Stimulated activated CD8-positive, alpha-beta memory T cell treated with anti-CD3 and anti-CD28 coated beads, Interleukin-2, amount 100 ng/mL, for 1 hour (primary cell): ENCODE data around the gene C12orf42.
"Not testable (repeated sequence)": the region's sequence is repeated elsewhere in the genome, so short reads cannot be mapped to it uniquely, and the experiment has no call there.

ENCODE experiments used
- DNase-seq, 2 donors: peaks; one replicate each; pipeline ENCODE4 v3.0.0-alpha.2; 2020; ENCODE audit warnings: low read depth in 2 of 2

Gene C12orf42

DNA sequence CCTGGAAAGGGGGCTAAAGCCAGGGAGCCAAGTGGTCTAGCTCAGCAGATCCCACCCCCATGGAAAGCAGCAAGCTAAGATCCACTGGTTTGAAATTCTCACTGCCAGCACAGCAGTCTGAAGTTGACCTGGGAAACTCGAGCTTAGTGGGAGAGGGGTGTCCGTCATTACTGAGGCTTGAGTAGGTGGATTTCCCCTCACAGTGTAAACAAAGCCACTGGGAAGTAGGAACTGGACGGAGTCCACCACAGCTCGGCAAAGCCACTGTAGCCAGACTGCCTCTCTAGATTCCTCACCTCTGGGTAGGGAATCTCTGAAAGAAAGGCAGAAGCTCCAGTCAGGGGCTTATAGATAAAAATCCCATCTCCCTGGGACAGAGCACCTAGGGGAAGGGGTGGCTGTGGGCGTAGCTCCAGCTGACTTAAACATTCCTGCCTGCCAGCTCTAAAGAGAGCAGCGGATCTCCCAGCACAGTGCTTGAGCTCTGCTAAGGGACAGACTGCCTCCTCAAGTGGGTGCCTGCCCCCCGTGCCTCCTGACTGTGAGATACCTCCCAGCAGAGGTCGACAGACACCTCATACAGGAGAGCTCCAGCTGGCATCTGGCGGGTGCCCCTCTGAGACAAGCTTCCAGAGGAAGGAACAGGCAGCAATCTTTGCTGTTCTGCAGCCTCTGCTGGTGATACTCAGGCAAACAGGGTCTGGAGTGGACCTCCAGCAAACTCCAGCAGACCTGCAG lies 70.8 kb downstream of the C12orf42 start:
- not testable (repeated sequence) for DNase-seq

GRCh38 chr12:103423516-103423910 lies 72.3 kb downstream of the C12orf42 start:
- no peak for DNase-seq

- DNase-seq: no peak
Observed at GRCh38 chr12:103422746-103423515, 72.8 kb downstream of the C12orf42 start.

DNA sequence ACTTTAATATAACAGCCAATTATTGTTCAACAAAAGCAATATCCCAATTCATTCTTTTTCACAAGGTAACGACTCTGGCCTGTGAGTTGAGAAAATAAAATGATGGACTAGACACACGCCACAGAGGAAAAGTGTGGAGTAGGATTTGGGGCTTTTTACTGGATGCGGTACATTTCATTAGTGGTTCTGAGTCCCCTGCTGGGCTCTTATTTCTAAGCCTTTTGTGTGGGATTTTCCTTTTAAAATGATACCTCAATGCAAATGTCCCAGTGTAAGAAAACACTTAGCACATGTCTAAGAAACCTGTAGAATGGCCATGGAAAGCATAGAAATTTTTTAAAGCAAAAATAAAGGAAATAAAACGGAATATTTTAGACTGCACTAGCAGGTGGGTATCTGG lies 73.4 kb downstream of the C12orf42 start:
- no peak for DNase-seq

DNA sequence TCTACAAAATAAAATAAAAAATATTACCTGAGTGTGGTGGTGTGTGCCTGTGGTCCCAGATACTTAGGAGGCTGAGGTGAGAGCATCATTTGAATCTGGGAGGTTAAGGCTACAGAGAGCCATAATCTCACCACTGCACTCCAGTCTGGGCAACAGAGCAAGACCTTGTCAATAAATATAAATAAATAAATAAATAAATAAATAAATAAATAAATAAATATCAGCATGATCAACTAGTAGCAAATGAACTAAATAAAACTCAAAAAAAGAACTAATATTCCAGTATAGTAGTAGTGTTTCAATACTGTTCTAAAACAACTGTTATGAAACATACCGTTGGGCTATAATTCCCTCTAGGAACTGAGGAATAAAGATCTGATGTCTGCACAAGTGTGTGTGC lies 74.4 kb downstream of the C12orf42 start:
- no peak for DNase-seq

DNA sequence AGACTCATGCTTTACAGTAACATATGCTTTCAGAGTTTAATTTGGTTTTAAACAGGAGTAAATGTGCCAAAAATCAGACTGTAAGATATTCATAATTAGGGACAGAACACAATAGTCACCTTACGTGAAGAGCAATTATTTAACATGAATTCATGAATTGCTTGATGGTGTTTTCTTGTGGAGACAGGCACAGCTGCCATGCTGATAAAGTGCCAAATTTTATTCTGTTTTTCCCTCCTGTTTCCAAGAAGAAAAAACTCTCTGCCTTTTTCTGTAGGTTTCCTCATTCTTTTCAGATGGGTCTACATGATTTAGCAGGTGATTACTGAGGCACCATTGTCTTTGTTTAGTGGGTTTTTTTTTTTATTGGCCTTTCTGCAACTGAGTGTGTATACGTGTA lies 80.1 kb downstream of the C12orf42 start:
- no peak for DNase-seq

DNA sequence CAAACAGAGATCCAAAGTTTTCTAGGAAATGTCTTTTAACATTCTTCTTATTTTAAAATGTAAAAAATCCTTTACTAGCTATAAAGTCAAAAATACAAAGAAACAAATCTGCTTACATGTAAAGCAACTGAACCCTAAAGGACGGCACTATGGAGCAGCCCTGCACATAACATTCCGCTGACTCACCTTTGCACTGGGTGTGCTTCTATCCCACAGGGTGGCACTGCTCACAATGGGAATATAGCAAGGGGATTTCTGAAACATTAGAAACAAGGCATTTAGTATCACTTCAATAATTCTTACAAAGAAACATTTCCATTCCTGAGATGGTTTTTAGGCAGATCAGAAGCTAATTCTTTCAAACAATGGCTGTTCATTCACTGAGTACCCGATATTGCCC lies 94.3 kb downstream of the C12orf42 start:
- no peak for DNase-seq

GRCh38 chr12:103399986-103400385 lies 95.8 kb downstream of the C12orf42 start:
- no peak for DNase-seq

DNA sequence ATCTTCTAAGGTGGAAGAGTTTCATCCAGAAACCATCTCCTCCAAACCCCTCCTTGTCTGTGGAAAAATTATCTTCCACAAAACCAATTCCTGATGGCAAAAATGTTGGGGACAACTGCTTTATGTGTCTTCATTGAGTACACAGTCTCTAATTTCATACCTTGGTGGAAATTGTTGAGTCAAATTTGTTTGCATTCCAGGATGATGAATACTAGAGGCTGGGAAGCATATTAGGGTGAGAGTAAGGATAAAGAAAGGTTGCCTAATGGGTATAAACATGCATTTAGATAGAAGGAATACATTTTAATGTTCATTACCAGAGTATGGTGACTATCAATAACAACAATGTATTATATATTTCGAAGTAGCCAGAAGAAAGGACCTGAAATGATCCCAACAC lies 98.2 kb downstream of the C12orf42 start:
- DNase-seq: no peak

DNA sequence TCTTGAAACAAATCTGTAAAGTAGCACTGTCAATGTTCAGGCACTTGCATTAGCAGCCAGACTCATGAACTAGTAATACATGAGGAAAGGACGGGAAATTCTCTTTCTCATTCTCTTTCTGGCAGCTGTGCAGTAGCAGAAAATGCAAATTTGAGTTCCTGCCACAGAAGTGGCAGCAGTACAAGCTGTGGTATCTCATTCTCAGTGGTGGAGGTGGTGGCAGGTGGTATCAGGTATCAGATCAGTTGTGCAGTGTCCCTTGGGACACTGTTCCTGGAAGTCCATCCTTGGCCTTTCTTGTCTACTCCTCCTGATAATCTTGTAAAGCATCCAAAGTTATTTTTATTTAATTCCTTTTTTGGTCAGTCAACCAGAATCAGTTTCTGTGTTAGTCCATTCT lies 103.0 kb downstream of the C12orf42 start:
- DNase-seq: no peak

- DNase-seq: no peak
Observed at GRCh38 chr12:103391103-103391502, 104.7 kb downstream of the C12orf42 start.

GRCh38 chr12:103387385-103387784 lies 108.4 kb downstream of the C12orf42 start:
- DNase-seq: no peak

DNA sequence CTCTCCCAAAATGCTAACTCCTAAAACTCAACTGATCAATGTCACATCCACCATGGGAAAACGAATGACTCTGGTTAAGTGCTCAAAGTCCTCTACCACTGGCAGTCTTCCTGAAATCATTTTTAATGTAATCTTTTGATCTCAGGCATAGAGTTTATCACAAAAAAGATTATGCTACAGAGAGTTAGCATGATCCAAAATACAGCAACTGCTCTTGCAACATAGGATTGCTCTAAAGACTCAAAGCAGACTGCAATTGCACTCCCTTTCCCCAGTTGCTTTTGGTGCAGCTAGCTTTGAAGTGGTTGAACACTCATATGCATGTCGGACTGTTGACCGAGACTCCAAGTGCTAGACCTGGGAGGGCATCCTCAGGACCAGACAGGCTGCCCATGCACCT lies 109.3 kb downstream of the C12orf42 start:
- no peak for DNase-seq

DNA sequence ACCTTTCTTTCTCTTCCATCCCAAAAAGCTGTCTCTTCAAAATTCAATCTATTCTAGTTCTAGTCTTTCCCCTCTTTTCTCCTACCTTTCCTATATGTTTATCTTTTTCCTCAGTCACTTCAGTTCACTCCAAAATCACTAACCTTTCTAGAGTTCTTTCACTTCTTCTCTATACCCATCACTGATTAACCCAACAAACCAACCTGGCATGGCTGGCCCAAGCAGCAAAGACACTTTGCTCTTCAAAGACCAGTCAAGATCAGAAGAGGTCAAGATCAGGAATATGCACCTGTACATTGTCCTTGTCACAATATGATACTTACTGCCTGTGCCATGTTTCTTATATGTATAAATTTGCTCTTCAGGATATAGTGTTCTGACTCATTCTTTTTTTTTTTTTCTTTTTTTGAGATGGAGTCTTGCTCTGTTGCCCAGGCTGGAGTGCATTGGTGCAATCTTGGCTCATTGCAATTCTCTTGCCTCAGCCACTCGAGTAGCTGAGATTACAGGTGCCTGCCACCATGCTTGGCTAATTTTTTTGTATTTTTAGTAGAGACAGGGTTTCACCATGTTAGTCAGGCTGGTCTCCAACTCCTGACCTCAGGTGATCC lies 112.9 kb downstream of the C12orf42 start:
- no peak for DNase-seq

DNA sequence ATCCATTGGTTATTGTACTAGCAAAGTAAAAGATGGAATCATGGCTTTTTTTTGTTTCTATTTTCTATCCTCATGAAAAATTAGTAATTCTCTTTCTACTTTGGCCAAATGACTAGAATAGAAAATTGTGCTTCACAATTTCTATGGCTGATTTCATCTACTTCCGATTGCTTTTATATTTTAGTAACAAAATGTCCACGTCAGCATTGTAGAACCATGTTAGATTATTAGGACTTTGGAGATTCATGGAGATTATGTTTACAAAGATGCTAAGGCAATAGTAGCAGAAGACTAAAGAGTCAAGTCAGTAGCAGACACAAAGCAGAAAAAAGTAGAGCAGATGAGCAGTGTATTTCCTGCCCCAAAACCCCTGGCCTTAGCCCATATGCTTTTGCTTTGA lies 113.6 kb downstream of the C12orf42 start:
- no peak for DNase-seq

DNA sequence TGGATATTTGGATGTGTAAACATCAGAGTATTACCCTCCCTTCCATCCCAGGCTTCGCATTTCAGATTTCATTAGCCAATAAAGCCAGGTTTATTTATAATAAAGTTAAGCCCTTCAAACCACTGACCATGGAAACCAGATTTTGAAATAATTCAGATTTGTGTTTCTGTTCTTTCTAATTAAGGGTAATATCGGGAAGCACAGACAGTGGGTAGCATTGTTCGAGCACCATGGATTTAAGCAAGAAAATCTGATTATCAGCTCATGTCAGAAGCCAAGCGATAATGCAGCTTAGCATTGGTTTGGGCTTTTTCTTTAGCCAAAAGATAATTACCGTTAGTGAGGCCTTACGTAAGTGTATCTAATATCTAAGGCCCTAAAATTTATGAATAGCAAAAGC lies 116.1 kb downstream of the C12orf42 start:
- no peak for DNase-seq

- DNase-seq: no peak
Observed at GRCh38 chr12:103373088-103373523, 122.7 kb downstream of the C12orf42 start.

GRCh38 chr12:103369929-103370328 lies 125.8 kb downstream of the C12orf42 start:
- no peak for DNase-seq

GRCh38 chr12:103368167-103368566 lies 127.6 kb downstream of the C12orf42 start:
- no peak for DNase-seq

GRCh38 chr12:103354403-103354802 lies 141.4 kb downstream of the C12orf42 start:
- no peak for DNase-seq

GRCh38 chr12:103353913-103354312 lies 141.9 kb downstream of the C12orf42 start:
- no peak for DNase-seq

DNA sequence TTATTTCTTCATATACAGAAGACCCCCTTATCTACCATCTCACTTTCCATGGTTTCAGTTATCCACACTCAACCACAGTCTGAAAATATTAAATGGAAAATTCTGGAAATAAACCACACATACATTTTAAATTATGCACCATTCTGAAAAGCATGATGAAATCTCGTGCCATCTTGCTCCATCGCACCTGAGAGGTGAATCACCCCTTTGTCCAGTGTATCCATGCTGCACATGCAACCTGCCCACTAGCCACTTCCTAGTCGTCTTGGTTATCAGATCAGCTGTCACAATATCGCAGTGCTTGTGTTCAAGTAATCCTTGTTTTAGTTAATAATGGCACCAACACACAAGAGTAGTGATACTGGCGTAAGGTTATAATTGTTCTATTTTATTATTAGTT lies 145.7 kb downstream of the C12orf42 start:
- no peak for DNase-seq

GRCh38 chr12:103348935-103349334 lies 146.8 kb downstream of the C12orf42 start:
- DNase-seq: no peak
